ENCODE measurements around the gene UNC5CL.

The UNC5CL gene

DNA sequence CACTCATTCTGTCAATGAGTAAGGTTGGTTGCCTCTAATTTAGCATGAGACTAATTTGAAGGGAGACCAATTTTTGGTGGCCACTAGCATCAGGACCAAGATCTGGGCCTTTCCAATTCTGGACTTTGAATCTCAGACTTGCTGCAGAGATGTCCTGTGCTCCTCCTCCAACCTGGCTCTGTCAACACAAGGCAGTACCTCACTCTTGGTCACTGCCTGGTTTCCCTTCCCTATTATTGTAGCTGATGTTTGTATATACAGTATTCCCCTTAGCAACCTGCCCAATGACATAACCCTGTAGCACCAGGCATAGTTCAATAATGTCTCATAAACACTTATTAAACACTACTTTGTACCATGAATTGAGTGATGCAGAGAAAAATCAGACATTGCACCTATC lies 50.4 kb downstream of the UNC5CL start:
- H3K4me1 ChIP-seq (ENCODE audit: control insufficient read depth, insufficient read depth, low read length): no peaks in the 10 kb centered on the region
- no peak overlapping the region for H3K9ac ChIP-seq (ENCODE audit: low read length in 2 of 2)
- H3K4me3 ChIP-seq (ENCODE audit: low read length in 2 of 2): no peak overlapping the region
- no peaks in the 10 kb centered on the region for H3K9me3 ChIP-seq (ENCODE audit: control insufficient read depth in 2 of 2, low read length in 2 of 2)
- no peak overlapping the region for H3K27ac ChIP-seq (ENCODE audit: low read length)
- no peaks in the 10 kb centered on the region for H3K27me3 ChIP-seq (ENCODE audit: control insufficient read depth in 1 of 2, insufficient read depth in 2 of 2, low read length in 2 of 2)
- H3K36me3 ChIP-seq (ENCODE audit: control insufficient read depth in 2 of 2, insufficient read depth in 2 of 2, low read length in 2 of 2): no peaks in the 10 kb centered on the region

DNA sequence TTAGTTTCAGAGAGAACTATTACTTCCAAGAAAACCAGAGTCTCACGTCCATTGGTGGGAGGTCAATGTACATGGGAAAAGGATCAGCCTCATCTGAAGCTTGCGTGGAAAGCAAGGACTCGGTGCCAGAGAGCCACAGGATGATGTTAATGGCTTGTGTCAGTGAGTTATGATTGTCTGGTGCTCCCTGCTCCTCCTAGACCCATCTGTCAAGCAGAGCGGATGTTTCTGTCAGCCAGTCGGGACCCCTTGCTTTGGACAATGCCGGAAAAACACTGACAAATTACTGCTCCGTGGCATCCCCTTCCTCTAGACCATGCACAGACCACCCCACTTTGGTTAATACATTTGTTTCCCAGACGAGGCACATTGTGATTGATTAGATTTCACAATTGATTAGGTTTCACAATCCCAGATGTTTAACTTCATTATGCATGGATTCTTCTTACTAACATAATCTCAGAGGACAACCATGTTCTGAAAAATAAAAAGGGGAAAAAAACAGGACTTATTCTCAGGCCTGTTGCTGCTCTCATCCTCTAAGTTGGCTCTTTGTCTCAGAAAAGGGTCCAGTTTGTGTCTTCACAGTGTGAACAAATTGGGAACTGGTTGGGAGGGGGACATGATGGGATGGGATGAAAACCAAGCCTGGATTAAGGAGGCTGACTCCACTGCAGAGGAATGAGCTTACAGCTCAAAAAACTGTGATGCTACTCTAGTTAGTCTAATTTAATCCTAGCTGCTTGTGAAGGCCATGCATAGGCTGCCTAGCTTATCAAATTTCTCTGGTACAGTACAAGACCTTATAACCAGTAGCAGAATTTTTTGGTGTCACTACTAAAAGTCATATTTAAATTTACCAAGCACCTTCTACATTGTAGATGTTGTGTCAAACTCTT lies 51.9 kb downstream of the UNC5CL start:
- H3K4me3 ChIP-seq (ENCODE audit: low read length in 2 of 2): no peak overlapping the region
- no peaks in the 10 kb centered on the region for H3K4me1 ChIP-seq (ENCODE audit: control insufficient read depth, insufficient read depth, low read length)
- H3K36me3 ChIP-seq (ENCODE audit: control insufficient read depth in 2 of 2, insufficient read depth in 2 of 2, low read length in 2 of 2): no peaks in the 10 kb centered on the region
- no peak overlapping the region for H3K27ac ChIP-seq (ENCODE audit: low read length)
- no peak overlapping the region for H3K9ac ChIP-seq (ENCODE audit: low read length in 2 of 2)
- H3K27me3 ChIP-seq (ENCODE audit: control insufficient read depth in 1 of 2, insufficient read depth in 2 of 2, low read length in 2 of 2): no peaks in the 10 kb centered on the region
- no peaks in the 10 kb centered on the region for H3K9me3 ChIP-seq (ENCODE audit: control insufficient read depth in 2 of 2, low read length in 2 of 2)

GRCh38 chr6:40986364-40986763 lies 52.7 kb downstream of the UNC5CL start:
- Histone ChIP-seq H3K4me1 (ENCODE audit: control insufficient read depth, insufficient read depth, low read length) (no peaks in the 10 kb centered on the region), H3K9me3 (ENCODE audit: control insufficient read depth in 2 of 2, low read length in 2 of 2) (no peaks in the 10 kb centered on the region), H3K27ac (ENCODE audit: low read length) (no peak overlapping the region), H3K4me3 (ENCODE audit: low read length in 2 of 2) (no peak overlapping the region), H3K9ac (ENCODE audit: low read length in 2 of 2) (no peak overlapping the region), H3K27me3 (ENCODE audit: control insufficient read depth in 1 of 2, insufficient read depth in 2 of 2, low read length in 2 of 2) (no peaks in the 10 kb centered on the region), H3K36me3 (ENCODE audit: control insufficient read depth in 2 of 2, insufficient read depth in 2 of 2, low read length in 2 of 2) (no peaks in the 10 kb centered on the region)

GRCh38 chr6:40983752-40984151 lies 55.3 kb downstream of the UNC5CL start:
- Histone ChIP-seq H3K27ac (ENCODE audit: low read length) (no peak overlapping the region), H3K36me3 (ENCODE audit: control insufficient read depth in 2 of 2, insufficient read depth in 2 of 2, low read length in 2 of 2) (no peaks in the 10 kb centered on the region), H3K27me3 (ENCODE audit: control insufficient read depth in 1 of 2, insufficient read depth in 2 of 2, low read length in 2 of 2) (no peaks in the 10 kb centered on the region), H3K9me3 (ENCODE audit: control insufficient read depth in 2 of 2, low read length in 2 of 2) (no peaks in the 10 kb centered on the region), H3K4me3 (ENCODE audit: low read length in 2 of 2) (no peak overlapping the region), H3K4me1 (ENCODE audit: control insufficient read depth, insufficient read depth, low read length) (no peaks in the 10 kb centered on the region), H3K9ac (ENCODE audit: low read length in 2 of 2) (no peak overlapping the region)

DNA sequence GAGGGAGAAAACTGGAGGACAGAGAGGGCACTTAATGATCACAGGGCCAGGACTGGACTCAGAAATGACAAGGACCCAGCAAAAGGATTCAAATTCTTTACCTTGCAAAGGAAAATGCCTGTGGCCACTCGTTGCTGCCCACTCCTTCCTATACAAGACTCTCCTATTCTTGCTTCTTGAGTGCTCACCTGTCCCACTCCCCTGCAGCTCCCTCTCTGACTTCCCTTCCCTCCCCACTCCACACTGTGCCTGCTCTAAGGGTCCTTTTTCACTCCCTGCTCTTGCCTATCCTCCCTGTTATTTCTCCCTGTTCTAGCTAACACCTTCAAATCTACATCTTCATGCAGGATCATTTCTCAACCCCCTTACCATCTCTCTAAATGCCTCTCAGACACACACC lies 56.1 kb downstream of the UNC5CL start:
- H3K27me3 ChIP-seq (ENCODE audit: control insufficient read depth in 1 of 2, insufficient read depth in 2 of 2, low read length in 2 of 2): peaks cover 0 to 2% of the 10 kb centered on the region in 2 donors
- H3K4me1 ChIP-seq (ENCODE audit: control insufficient read depth, insufficient read depth, low read length): no peaks in the 10 kb centered on the region
- no peaks in the 10 kb centered on the region for H3K36me3 ChIP-seq (ENCODE audit: control insufficient read depth in 2 of 2, insufficient read depth in 2 of 2, low read length in 2 of 2)
- H3K9ac ChIP-seq (ENCODE audit: low read length in 2 of 2): no peak overlapping the region
- H3K9me3 ChIP-seq (ENCODE audit: control insufficient read depth in 2 of 2, low read length in 2 of 2): no peaks in the 10 kb centered on the region
- no peak overlapping the region for H3K4me3 ChIP-seq (ENCODE audit: low read length in 2 of 2)
- no peak overlapping the region for H3K27ac ChIP-seq (ENCODE audit: low read length)

GRCh38 chr6:40978687-40979289 lies 60.2 kb downstream of the UNC5CL start:
- H3K9ac ChIP-seq (ENCODE audit: low read length in 2 of 2): no peak overlapping the region
- no peaks in the 10 kb centered on the region for H3K36me3 ChIP-seq (ENCODE audit: control insufficient read depth in 2 of 2, insufficient read depth in 2 of 2, low read length in 2 of 2)
- no peak overlapping the region for H3K4me3 ChIP-seq (ENCODE audit: low read length in 2 of 2)
- H3K4me1 ChIP-seq (ENCODE audit: control insufficient read depth, insufficient read depth, low read length): no peaks in the 10 kb centered on the region
- peaks cover 0 to 2% of the 10 kb centered on the region in 2 donors for H3K27me3 ChIP-seq (ENCODE audit: control insufficient read depth in 1 of 2, insufficient read depth in 2 of 2, low read length in 2 of 2)
- H3K27ac ChIP-seq (ENCODE audit: low read length): no peak overlapping the region
- no peaks in the 10 kb centered on the region for H3K9me3 ChIP-seq (ENCODE audit: control insufficient read depth in 2 of 2, low read length in 2 of 2)

DNA sequence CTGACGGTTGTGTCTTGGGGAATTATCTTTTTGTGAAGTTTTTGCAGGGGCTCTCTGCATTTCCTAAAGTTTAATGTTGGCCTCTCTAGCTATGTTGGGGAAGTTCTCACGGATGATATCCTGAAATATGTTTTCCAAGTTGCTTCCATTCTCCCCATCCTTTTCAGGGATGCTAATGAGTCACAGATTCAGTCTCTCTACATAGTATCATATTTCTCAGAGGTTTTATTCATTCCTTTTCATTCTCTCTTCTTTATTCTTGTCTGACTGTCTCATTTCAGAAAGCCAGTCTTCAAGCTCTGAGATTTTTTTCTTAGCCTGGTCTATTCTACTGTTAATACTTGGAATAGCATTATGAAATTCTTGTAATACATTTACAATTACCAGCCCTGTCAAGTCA lies 61.3 kb downstream of the UNC5CL start:
- no peaks in the 10 kb centered on the region for H3K4me1 ChIP-seq (ENCODE audit: control insufficient read depth, insufficient read depth, low read length)
- H3K27me3 ChIP-seq (ENCODE audit: control insufficient read depth in 1 of 2, insufficient read depth in 2 of 2, low read length in 2 of 2): peaks cover 0 to 2% of the 10 kb centered on the region in 2 donors
- H3K9ac ChIP-seq (ENCODE audit: low read length in 2 of 2): no peak overlapping the region
- no peaks in the 10 kb centered on the region for H3K36me3 ChIP-seq (ENCODE audit: control insufficient read depth in 2 of 2, insufficient read depth in 2 of 2, low read length in 2 of 2)
- H3K9me3 ChIP-seq (ENCODE audit: control insufficient read depth in 2 of 2, low read length in 2 of 2): no peaks in the 10 kb centered on the region
- H3K4me3 ChIP-seq (ENCODE audit: low read length in 2 of 2): no peak overlapping the region
- no peak overlapping the region for H3K27ac ChIP-seq (ENCODE audit: low read length)

- no peaks in the 10 kb centered on the region for H3K9me3 ChIP-seq (ENCODE audit: control insufficient read depth in 2 of 2, low read length in 2 of 2)
- H3K36me3 ChIP-seq (ENCODE audit: control insufficient read depth in 2 of 2, insufficient read depth in 2 of 2, low read length in 2 of 2): no peaks in the 10 kb centered on the region
- no peaks in the 10 kb centered on the region for H3K4me1 ChIP-seq (ENCODE audit: control insufficient read depth, insufficient read depth, low read length)
- peaks cover 0 to 2% of the 10 kb centered on the region in 2 donors for H3K27me3 ChIP-seq (ENCODE audit: control insufficient read depth in 1 of 2, insufficient read depth in 2 of 2, low read length in 2 of 2)
- no peak overlapping the region for H3K27ac ChIP-seq (ENCODE audit: low read length)
- no peak overlapping the region for H3K9ac ChIP-seq (ENCODE audit: low read length in 2 of 2)
- no peak overlapping the region for H3K4me3 ChIP-seq (ENCODE audit: low read length in 2 of 2)
Observed at GRCh38 chr6:40977085-40977484, 61.9 kb downstream of the UNC5CL start.

All from stomach smooth muscle (tissue), 2 donors.